Testis (tissue), 2 donors: ENCODE measurements around the gene TMEM167A.

Source experiments
- CTCF ChIP-seq, 3 experiments: fragments of 450-650 bp in 2 of 3; fragments of 200-600 bp in 1 of 3; sonication (generic) in 1 of 3; IDR thresholded peaks; one replicate each; pipeline ENCODE4 v1.5.1; 2016 to 2019; ENCODE audit warnings: antibody characterized with exemption in 3 of 3, mild to moderate bottlenecking in 2 of 3, moderate library complexity in 1 of 3
- POLR2A ChIP-seq: fragments of 450-650 bp; IDR thresholded peaks from one replicate; pipeline ENCODE4 v1.6.1; 2017; ENCODE audit warnings: antibody characterized with exemption, mild to moderate bottlenecking, moderate library complexity

- TF ChIP-seq POLR2A, result no peak
- no peak for TF ChIP-seq CTCF (IDR thresholded peaks at IDR 0.05)
Measured at GRCh38 chr5:83095957-83096539, 18.9 kb upstream of the TMEM167A start.
